ENCODE results near the gene TTC7B.

Gene TTC7B

GRCh38 chr14:90547250-90547649 lies 269.0 kb downstream of the TTC7B start:
- Histone ChIP-seq H3K4me3 (ENCODE audit: insufficient read depth, low read length, poor library complexity, severe bottlenecking) (no peak overlapping the region), H3K36me3 (ENCODE audit: low read length) (no peaks in the 10 kb centered on the region), H3K79me2 (ENCODE audit: insufficient read depth, low read length) (no peaks in the 10 kb centered on the region), H3K9me3 (ENCODE audit: insufficient read depth, low read length) (no peaks in the 10 kb centered on the region), H3F3A (ENCODE audit: insufficient read depth) (no peaks in the 10 kb centered on the region), H3K27ac (ENCODE audit: low read depth, low read length) (no peak overlapping the region), H3K9ac (ENCODE audit: low read length) (no peak overlapping the region), H2AFZ (ENCODE audit: low read depth, low read length, severe bottlenecking) (no peak overlapping the region), H3K27me3 (ENCODE audit: low read length) (no peaks in the 10 kb centered on the region), H3K9me2 (replicated peaks; ENCODE audit: insufficient read depth, low read length) (no peaks in the 10 kb centered on the region), H4K20me1 (ENCODE audit: low read depth, low read length) (no peaks in the 10 kb centered on the region), H3K4me2 (ENCODE audit: low read depth, low read length, poor library complexity, severe bottlenecking) (no peak overlapping the region)
- TF ChIP-seq EZH2phosphoT487 (conservative IDR thresholded peaks at IDR 0.05; ENCODE audit: low read length) = no peak
- TF ChIP-seq CTCF (IDR thresholded peaks at IDR 0.05; ENCODE audit: insufficient read depth, low read length, poor library complexity, severe bottlenecking) = no peak

GRCh38 chr14:90546767-90547166 lies 269.5 kb downstream of the TTC7B start:
- H3K4me2 ChIP-seq (ENCODE audit: low read depth, low read length, poor library complexity, severe bottlenecking) = no peak overlapping the region
- H3K27ac ChIP-seq (ENCODE audit: low read depth, low read length) = no peak overlapping the region

GRCh38 chr14:90545966-90546751 lies 270.1 kb downstream of the TTC7B start:
- H3K9ac ChIP-seq (ENCODE audit: low read length) = no peak overlapping the region
- H4K20me1 ChIP-seq (ENCODE audit: low read depth, low read length) = no peaks in the 10 kb centered on the region
- no peak overlapping the region for H3K4me2 ChIP-seq (ENCODE audit: low read depth, low read length, poor library complexity, severe bottlenecking)
- H3K27ac ChIP-seq (ENCODE audit: low read depth, low read length) = no peak overlapping the region
- H3K27me3 ChIP-seq (ENCODE audit: low read length) = no peaks in the 10 kb centered on the region
- H2AFZ ChIP-seq (ENCODE audit: low read depth, low read length, severe bottlenecking) = no peak overlapping the region
- H3K36me3 ChIP-seq (ENCODE audit: low read length) = no peaks in the 10 kb centered on the region
- TF ChIP-seq CTCF (IDR thresholded peaks at IDR 0.05; ENCODE audit: insufficient read depth, low read length, poor library complexity, severe bottlenecking) (no peak), EZH2phosphoT487 (conservative IDR thresholded peaks at IDR 0.05; ENCODE audit: low read length) (no peak)
- no peaks in the 10 kb centered on the region for H3K9me3 ChIP-seq (ENCODE audit: insufficient read depth, low read length)
- no peaks in the 10 kb centered on the region for H3F3A ChIP-seq (ENCODE audit: insufficient read depth)
- H3K79me2 ChIP-seq (ENCODE audit: insufficient read depth, low read length) = no peaks in the 10 kb centered on the region
- no peaks in the 10 kb centered on the region for H3K9me2 ChIP-seq (replicated peaks; ENCODE audit: insufficient read depth, low read length)
- H3K4me3 ChIP-seq (ENCODE audit: insufficient read depth, low read length, poor library complexity, severe bottlenecking) = no peak overlapping the region

More at GRCh38 chr14:90546767-90547166, 269.5 kb downstream of the TTC7B start:
- Histone ChIP-seq H3F3A (ENCODE audit: insufficient read depth) (no peaks in the 10 kb centered on the region), H3K36me3 (ENCODE audit: low read length) (no peaks in the 10 kb centered on the region), H3K9ac (ENCODE audit: low read length) (no peak overlapping the region), H4K20me1 (ENCODE audit: low read depth, low read length) (no peaks in the 10 kb centered on the region), H3K4me3 (ENCODE audit: insufficient read depth, low read length, poor library complexity, severe bottlenecking) (no peak overlapping the region), H3K9me2 (replicated peaks; ENCODE audit: insufficient read depth, low read length) (no peaks in the 10 kb centered on the region), H3K79me2 (ENCODE audit: insufficient read depth, low read length) (no peaks in the 10 kb centered on the region), H3K27me3 (ENCODE audit: low read length) (no peaks in the 10 kb centered on the region), H3K9me3 (ENCODE audit: insufficient read depth, low read length) (no peaks in the 10 kb centered on the region), H2AFZ (ENCODE audit: low read depth, low read length, severe bottlenecking) (no peak overlapping the region)
- no peak for TF ChIP-seq CTCF (IDR thresholded peaks at IDR 0.05; ENCODE audit: insufficient read depth, low read length, poor library complexity, severe bottlenecking)
- no peak for TF ChIP-seq EZH2phosphoT487 (conservative IDR thresholded peaks at IDR 0.05; ENCODE audit: low read length)

All from SU-DHL-6 (cell line).